Measurements from ENCODE around the gene UNC50. TPM values are rescaled to one million over a fixed set of nuclear protein-coding genes. Genes with fewer than 3 reads are reported as not detected.

The UNC50 gene
- total and polyA plus RNA-seq, 7 donors, result 12.5 to 61.0 (median 39.4) TPM

DNA sequence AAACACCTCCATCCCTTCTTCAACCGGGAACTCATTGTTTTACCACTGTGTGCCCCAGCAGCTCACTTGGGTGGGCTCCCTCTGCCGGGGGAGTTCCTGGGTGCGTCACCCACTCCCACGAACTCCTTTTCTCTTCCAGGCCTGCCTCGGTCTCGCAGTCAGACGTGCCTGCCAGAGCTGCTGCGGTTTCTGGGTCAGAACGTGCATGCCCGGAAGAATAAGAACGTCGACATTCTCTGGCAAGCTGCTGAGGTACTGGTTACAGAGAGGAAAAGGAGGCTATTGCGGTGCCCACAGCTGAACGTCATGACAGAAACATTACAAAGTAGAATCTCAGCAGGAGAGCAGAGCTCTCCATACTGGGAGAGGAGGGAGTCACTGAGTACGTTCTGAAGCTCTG, 35.7 kb upstream of the UNC50 start:
- peaks cover 26 to 97% (median 53%) of the 10 kb centered on the region in 4 donors for H3K36me3 ChIP-seq
- H3K27ac ChIP-seq, result no peak overlapping the region
- H3K4me1 ChIP-seq, result no peaks in the 10 kb centered on the region
- no peaks in the 10 kb centered on the region for H3K27me3 ChIP-seq
- intact Hi-C loops (cut with DNase I), result no loop called here
- no peaks in the 10 kb centered on the region for H3K9me3 ChIP-seq
- H3K4me3 ChIP-seq, result no peak overlapping the region
- TF ChIP-seq EP300 (IDR thresholded peaks at IDR 0.05), result no peak
- TF ChIP-seq POLR2AphosphoS5 (IDR thresholded peaks at IDR 0.05), result no peak
- TF ChIP-seq, protein P1, sequence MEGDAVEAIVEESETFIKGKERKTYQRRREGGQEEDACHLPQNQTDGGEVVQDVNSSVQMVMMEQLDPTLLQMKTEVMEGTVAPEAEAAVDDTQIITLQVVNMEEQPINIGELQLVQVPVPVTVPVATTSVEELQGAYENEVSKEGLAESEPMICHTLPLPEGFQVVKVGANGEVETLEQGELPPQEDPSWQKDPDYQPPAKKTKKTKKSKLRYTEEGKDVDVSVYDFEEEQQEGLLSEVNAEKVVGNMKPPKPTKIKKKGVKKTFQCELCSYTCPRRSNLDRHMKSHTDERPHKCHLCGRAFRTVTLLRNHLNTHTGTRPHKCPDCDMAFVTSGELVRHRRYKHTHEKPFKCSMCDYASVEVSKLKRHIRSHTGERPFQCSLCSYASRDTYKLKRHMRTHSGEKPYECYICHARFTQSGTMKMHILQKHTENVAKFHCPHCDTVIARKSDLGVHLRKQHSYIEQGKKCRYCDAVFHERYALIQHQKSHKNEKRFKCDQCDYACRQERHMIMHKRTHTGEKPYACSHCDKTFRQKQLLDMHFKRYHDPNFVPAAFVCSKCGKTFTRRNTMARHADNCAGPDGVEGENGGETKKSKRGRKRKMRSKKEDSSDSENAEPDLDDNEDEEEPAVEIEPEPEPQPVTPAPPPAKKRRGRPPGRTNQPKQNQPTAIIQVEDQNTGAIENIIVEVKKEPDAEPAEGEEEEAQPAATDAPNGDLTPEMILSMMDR (IDR thresholded peaks at IDR 0.05), result no peak
- TF ChIP-seq POLR2A (IDR thresholded peaks at IDR 0.05), result no peak
- WGBS, 2 donors, result 92 to 94% methylated on average over 15 of the region's 15 CpGs
- DNase-seq, result no peak

GRCh38 chr2:98573426-98573825, 35.0 kb upstream of the UNC50 start:
- TF ChIP-seq EP300 (IDR thresholded peaks at IDR 0.05), result no peak
- TF ChIP-seq, protein P1 (IDR thresholded peaks at IDR 0.05), result no peak
- no peak overlapping the region for H3K4me3 ChIP-seq
- no peaks in the 10 kb centered on the region for H3K27me3 ChIP-seq
- intact Hi-C loops (cut with DNase I), result no loop called here
- peaks cover 19 to 97% (median 52%) of the 10 kb centered on the region in 4 donors for H3K36me3 ChIP-seq
- 93% methylated on average over 13 of the region's 13 CpGs for WGBS, 2 donors
- H3K27ac ChIP-seq, result no peak overlapping the region
- no peak for DNase-seq
- H3K9me3 ChIP-seq, result no peaks in the 10 kb centered on the region
- no peaks in the 10 kb centered on the region for H3K4me1 ChIP-seq

DNA sequence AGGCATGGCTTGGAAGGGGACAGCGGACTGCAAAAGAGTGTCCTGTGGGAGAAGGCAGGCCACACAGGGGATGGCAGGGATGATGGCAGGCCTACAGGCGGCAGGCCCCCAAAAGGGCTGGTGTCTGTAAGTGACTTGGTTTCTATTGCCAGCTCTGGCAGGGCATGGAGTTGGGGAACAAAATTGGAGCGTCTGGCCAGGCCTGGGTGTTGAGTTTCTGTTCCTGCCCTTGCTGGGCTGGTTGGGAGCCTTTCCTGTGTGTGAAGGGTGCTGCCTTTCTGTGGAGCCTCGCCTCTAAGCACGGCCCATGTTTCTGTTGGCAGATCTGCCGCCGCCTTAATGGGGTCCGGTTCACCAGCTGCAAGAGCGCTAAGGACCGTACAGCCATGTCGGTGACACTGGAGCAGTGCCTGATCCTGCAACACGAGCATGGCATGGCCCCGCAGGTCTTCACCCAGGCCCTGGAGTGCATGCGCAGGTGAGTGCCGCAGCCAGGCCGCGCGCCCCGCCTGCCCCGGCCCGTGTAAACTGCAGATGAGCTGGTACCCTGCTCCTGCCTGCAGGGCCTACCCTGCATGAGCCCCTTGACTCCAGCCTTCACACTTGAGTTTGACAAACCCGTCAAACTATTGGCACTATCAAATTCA, 31.6 kb upstream of the UNC50 start:
- no peak for DNase-seq
- intact Hi-C loops (cut with DNase I), result no loop called here
- H3K27me3 ChIP-seq, result no peaks in the 10 kb centered on the region
- H3K4me1 ChIP-seq, result no peaks in the 10 kb centered on the region
- peaks cover 7 to 90% (median 36%) of the 10 kb centered on the region in 4 donors for H3K36me3 ChIP-seq
- WGBS, 2 donors, result 95% methylated on average over 22 of the region's 22 CpGs
- no peaks in the 10 kb centered on the region for H3K9me3 ChIP-seq
- no peak overlapping the region for H3K4me3 ChIP-seq
- no peak for TF ChIP-seq POLR2AphosphoS5 (IDR thresholded peaks at IDR 0.05)
- no peak for TF ChIP-seq POLR2A (IDR thresholded peaks at IDR 0.05)
- TF ChIP-seq, protein P1 (IDR thresholded peaks at IDR 0.05), result no peak
- TF ChIP-seq EP300 (IDR thresholded peaks at IDR 0.05), result no peak
- H3K27ac ChIP-seq, result no peak overlapping the region

DNA sequence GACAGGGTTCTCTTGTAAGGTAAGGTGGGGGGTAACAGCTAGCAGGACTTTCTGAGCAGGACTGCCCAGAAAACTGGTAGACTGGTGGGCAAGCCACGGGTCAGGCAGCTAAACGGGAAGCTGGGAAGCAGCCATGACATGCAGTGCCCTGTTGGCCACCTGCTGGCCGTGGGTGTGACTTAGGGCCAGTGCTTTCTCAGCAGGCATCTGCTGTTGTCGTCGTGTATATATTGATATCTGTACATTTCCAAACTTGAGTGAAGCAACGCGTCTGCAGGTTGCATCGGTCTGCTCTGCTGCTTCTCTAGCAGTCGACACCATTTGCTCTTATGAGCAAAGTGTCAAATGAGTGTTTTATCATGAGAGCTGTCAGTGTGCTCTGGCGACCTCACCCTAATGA, 31.1 kb upstream of the UNC50 start:
- intact Hi-C loops (cut with DNase I), result no loop called here
- DNase-seq, result no peak
- Histone ChIP-seq H3K4me1 (no peaks in the 10 kb centered on the region), H3K36me3 (peaks cover 7 to 89% (median 37%) of the 10 kb centered on the region in 4 donors), H3K27ac (no peak overlapping the region), H3K27me3 (no peaks in the 10 kb centered on the region), H3K9me3 (no peaks in the 10 kb centered on the region), H3K4me3 (no peak overlapping the region)
- 82 to 86% methylated on average over 10 of the region's 10 CpGs for WGBS, 2 donors
- TF ChIP-seq POLR2AphosphoS5 (IDR thresholded peaks at IDR 0.05) (no peak), POLR2A (IDR thresholded peaks at IDR 0.05) (no peak), EP300 (IDR thresholded peaks at IDR 0.05) (no peak)
- TF ChIP-seq, protein P1 (IDR thresholded peaks at IDR 0.05), result no peak

DNA sequence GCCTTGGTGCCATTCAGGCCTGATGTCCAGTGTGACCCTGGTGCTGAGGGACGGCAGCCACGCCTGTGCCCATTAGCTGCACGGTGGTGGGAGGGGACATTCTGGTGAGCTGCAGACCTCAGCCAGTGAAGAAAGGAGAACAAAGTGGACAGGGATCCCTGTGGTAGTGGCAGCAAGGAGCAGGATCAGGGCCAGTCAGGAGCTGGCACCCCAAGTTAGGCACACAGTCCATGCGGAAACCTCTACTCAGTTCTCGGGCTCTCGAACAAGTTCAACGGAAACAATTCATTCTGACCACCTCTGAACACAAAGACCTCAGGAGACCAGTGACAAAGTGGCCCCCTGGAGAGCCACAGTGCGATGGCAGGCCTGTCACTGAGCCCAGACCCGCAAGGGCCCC, 30.2 kb upstream of the UNC50 start:
- DNase-seq, result no peak
- intact Hi-C loops (cut with DNase I), result no loop called here
- Histone ChIP-seq H3K27ac (no peak overlapping the region), H3K4me3 (no peak overlapping the region), H3K27me3 (no peaks in the 10 kb centered on the region), H3K9me3 (no peaks in the 10 kb centered on the region), H3K4me1 (no peaks in the 10 kb centered on the region), H3K36me3 (peaks cover 7 to 89% (median 39%) of the 10 kb centered on the region in 4 donors)
- 93 to 94% methylated on average over 9 of the region's 9 CpGs for WGBS, 2 donors
- TF ChIP-seq POLR2A (IDR thresholded peaks at IDR 0.05) (no peak), POLR2AphosphoS5 (IDR thresholded peaks at IDR 0.05) (no peak), EP300 (IDR thresholded peaks at IDR 0.05) (no peak)

All from sigmoid colon (tissue), 7 donors.